T-helper 17 cell (primary cell): ENCODE data around the gene PRR18. TPM values are rescaled to one million over a fixed set of nuclear protein-coding genes. Genes with fewer than 3 reads are reported as not detected.
A peak's percentile ranks its signal among the peaks of the same experiment; 100 is the strongest.

ENCODE experiments used
- ATAC-seq: fragments of 150-1000 bp; cut with Tn5 transposase; 2 replicates; pipeline ENCODE4 v1.10.0; 2021; ENCODE audit warnings: mild to moderate bottlenecking, moderate library complexity
- DNase-seq, 3 donors: peaks; one replicate each; pipeline versions ENCODE4 v3.0.0 to v3.0.0-alpha.2; 2020 to 2021
- H3K9me3 ChIP-seq: one replicate; pipeline ENCODE4 v1.7.0; 2013; ENCODE audit warnings: low read length, mild to moderate bottlenecking; ENCODE audit not compliant: control insufficient read depth, poor library complexity, severe bottlenecking
- H3K27ac Mint-ChIP-seq: one replicate; pipeline ENCODE4 v1.8.0; 2022; ENCODE audit warnings: mild to moderate bottlenecking, moderate library complexity, mixed read lengths
- H3K27me3 Mint-ChIP-seq: one replicate; pipeline ENCODE4 v1.8.0; 2022; ENCODE audit warnings: mixed read lengths
- H3K36me3 Mint-ChIP-seq: one replicate; pipeline ENCODE4 v1.8.0; 2022; ENCODE audit warnings: low read depth, mixed read lengths
- H3K4me1 Mint-ChIP-seq: one replicate; pipeline ENCODE4 v1.8.0; 2022; ENCODE audit warnings: mild to moderate bottlenecking, mixed read lengths
- H3K4me3 Mint-ChIP-seq: one replicate; pipeline ENCODE4 v1.8.0; 2022; ENCODE audit warnings: mild to moderate bottlenecking, moderate library complexity, mixed read lengths
- total RNA-seq, 4 donors: library from RNA in 2 of 4; stranded (reverse) in 2 of 4; gene quantifications; one replicate each; pipeline ENCODE4 v1.2.3 and lab custom pipeline; 2022 to 2026

Gene PRR18
- total RNA-seq, 2 donors from 2014 or later = not detected

GRCh38 chr6:166286839-166287271 lies 21.3 kb downstream of the PRR18 start:
- no peak overlapping the region for H3K4me3 Mint-ChIP-seq
- no peak for DNase-seq

GRCh38 chr6:166285233-166285632 lies 23.0 kb downstream of the PRR18 start:
- Mint-ChIP-seq H3K27me3 (peaks cover 27% of the 10 kb centered on the region), H3K4me3 (no peak overlapping the region), H3K27ac (no peak overlapping the region), H3K4me1 (peaks cover 4% of the 10 kb centered on the region), H3K36me3 (no peaks in the 10 kb centered on the region)
- H3K9me3 ChIP-seq = no peaks in the 10 kb centered on the region
- DNase-seq = no peak
- no peak for ATAC-seq

More at GRCh38 chr6:166286839-166287271, 21.3 kb downstream of the PRR18 start:
- no peak overlapping the region for H3K27ac Mint-ChIP-seq
- H3K4me1 Mint-ChIP-seq = peaks cover 4% of the 10 kb centered on the region
- no peaks in the 10 kb centered on the region for H3K36me3 Mint-ChIP-seq
- H3K27me3 Mint-ChIP-seq = peaks cover 40% of the 10 kb centered on the region
- peak; percentile 46 for ATAC-seq
- H3K9me3 ChIP-seq = no peaks in the 10 kb centered on the region

DNA sequence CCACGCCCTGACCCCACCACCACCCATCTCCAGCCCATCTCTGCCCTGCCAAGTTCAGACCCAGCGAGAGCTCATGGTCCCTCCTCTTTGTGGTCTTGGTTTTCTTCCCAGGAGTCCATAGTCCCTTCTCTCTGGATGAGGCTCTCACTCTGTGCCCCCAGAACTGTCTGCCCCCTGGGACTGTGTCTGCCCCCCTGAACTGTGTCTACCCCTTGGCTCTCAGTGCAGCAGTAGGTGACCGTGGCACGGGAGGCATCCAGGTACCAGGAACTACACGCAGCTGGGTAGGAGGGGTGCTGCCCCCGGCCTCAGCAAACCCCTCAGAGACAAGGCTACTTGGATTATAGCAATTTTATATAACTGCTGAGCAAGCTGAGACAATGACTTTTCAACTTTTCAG lies 23.6 kb downstream of the PRR18 start:
- Mint-ChIP-seq H3K36me3 (no peaks in the 10 kb centered on the region), H3K27me3 (peaks cover 21% of the 10 kb centered on the region), H3K27ac (no peak overlapping the region), H3K4me1 (peaks cover 4% of the 10 kb centered on the region), H3K4me3 (no peak overlapping the region)
- H3K9me3 ChIP-seq = no peaks in the 10 kb centered on the region
- ATAC-seq (no peak), DNase-seq (no peak)

- no peaks in the 10 kb centered on the region for H3K9me3 ChIP-seq
- Mint-ChIP-seq H3K27me3 (peaks cover 16% of the 10 kb centered on the region), H3K27ac (no peak overlapping the region), H3K36me3 (no peaks in the 10 kb centered on the region), H3K4me1 (peaks cover 4% of the 10 kb centered on the region), H3K4me3 (no peak overlapping the region)
- DNase-seq (no peak), ATAC-seq (no peak)
Measured at GRCh38 chr6:166282394-166283032, 25.7 kb downstream of the PRR18 start.

DNA sequence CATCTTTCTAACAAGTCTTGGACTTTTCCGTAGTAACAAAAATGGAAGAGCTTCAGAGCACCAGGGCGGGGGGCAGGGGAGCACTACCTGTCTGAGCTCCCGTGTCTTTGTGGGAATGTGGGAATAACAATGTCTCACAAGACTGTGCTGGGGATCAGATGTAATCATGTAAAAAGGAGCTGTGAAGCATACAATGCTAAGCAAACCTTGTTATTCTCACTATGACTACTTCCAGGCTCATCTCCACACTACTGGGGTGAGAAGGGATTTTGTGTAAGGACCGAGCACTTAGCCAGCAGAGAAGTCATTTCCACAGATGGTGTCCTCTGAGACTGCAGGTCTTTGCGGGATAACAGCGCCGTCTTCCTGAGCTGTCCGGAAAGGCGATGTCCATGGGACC lies 27.1 kb downstream of the PRR18 start:
- ATAC-seq (no peak), DNase-seq (no peak)
- H3K4me1 Mint-ChIP-seq = no peaks in the 10 kb centered on the region
- H3K27me3 Mint-ChIP-seq = peaks cover 24% of the 10 kb centered on the region
- no peak overlapping the region for H3K27ac Mint-ChIP-seq
- no peak overlapping the region for H3K4me3 Mint-ChIP-seq
- no peaks in the 10 kb centered on the region for H3K9me3 ChIP-seq
- no peaks in the 10 kb centered on the region for H3K36me3 Mint-ChIP-seq

- H3K4me1 Mint-ChIP-seq = peaks cover 5% of the 10 kb centered on the region
- H3K27me3 Mint-ChIP-seq = peaks cover 23% of the 10 kb centered on the region
- DNase-seq = no peak
- no peak for ATAC-seq
- no peaks in the 10 kb centered on the region for H3K36me3 Mint-ChIP-seq
- no peak overlapping the region for H3K4me3 Mint-ChIP-seq
- H3K27ac Mint-ChIP-seq = no peak overlapping the region
- no peaks in the 10 kb centered on the region for H3K9me3 ChIP-seq
Measured at GRCh38 chr6:166279393-166279679, 28.9 kb downstream of the PRR18 start.

GRCh38 chr6:166278579-166279392 lies 29.4 kb downstream of the PRR18 start:
- H3K36me3 Mint-ChIP-seq = no peaks in the 10 kb centered on the region
- no peak overlapping the region for H3K27ac Mint-ChIP-seq
- ATAC-seq (no peak), DNase-seq (no peak)
- H3K4me1 Mint-ChIP-seq = peaks cover 5% of the 10 kb centered on the region
- H3K27me3 Mint-ChIP-seq = peaks cover 21% of the 10 kb centered on the region
- H3K9me3 ChIP-seq = no peaks in the 10 kb centered on the region
- H3K4me3 Mint-ChIP-seq = no peak overlapping the region

DNA sequence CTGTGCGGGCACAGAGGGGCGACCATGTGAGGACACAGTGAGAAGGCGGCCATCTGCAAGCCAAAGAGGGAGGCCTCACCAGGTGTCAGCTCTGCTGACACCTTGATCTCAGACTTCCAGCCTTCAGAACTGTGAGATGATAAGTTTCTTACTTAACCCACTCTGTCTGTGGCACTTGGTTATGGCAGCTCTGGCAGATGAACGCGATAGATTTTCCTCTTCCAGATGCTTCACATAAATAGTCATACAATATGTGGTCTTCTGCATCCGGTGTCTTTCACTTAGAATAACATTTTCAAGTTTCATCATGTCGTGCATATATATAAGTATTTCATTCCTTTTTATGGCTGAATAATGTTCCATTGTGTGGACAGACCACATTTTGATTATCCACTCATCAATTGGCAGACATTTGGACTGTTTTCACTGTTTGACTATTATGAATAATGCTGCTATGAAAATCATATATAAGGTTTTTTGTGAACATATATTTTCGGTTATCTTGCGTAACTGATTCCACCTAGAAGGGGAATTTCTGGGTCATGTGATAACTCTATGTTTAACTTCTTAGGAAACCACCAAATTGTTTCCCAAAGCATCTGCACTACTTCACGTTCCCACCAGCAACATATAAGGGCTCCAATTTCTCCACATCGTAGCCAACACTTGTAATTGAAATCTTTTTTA lies 30.2 kb downstream of the PRR18 start:
- no peak for DNase-seq
- Mint-ChIP-seq H3K4me3 (no peak overlapping the region), H3K4me1 (peaks cover 7% of the 10 kb centered on the region), H3K27ac (peak overlapping the region; percentile 80), H3K36me3 (no peaks in the 10 kb centered on the region), H3K27me3 (peaks cover 21% of the 10 kb centered on the region)
- no peak for ATAC-seq
- H3K9me3 ChIP-seq = no peaks in the 10 kb centered on the region

- ATAC-seq (no peak), DNase-seq (no peak)
- Mint-ChIP-seq H3K4me1 (peaks cover 7% of the 10 kb centered on the region), H3K4me3 (no peak overlapping the region), H3K36me3 (no peaks in the 10 kb centered on the region), H3K27me3 (peaks cover 21% of the 10 kb centered on the region), H3K27ac (no peak overlapping the region)
- H3K9me3 ChIP-seq = no peaks in the 10 kb centered on the region
Measured at GRCh38 chr6:166277018-166277417, 31.2 kb downstream of the PRR18 start.

DNA sequence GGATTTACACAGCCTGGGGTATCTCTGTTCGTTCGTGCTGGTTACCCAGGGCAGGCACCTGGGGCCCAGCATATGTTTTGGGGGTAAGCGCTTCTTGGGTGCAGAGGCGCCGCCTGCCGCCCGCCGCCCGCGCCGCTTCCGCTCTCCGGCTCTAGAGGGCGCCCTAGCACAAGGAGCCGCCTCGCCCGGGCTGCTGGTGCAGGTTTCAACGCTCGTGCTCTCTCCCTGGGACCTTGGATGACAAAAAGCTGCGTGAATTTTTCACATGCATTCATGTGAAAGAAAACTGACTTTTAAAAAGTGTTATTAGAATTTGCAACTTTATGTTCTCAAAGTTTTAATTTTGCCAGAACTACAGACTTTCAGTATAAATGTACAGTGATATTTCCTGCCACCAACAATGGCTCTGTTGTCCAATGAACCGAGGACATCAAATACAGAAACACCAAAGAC lies 32.5 kb downstream of the PRR18 start:
- Mint-ChIP-seq H3K27ac (peak overlapping the region; percentile 9), H3K4me3 (no peak overlapping the region), H3K27me3 (peaks cover 27% of the 10 kb centered on the region), H3K4me1 (peaks cover 7% of the 10 kb centered on the region), H3K36me3 (no peaks in the 10 kb centered on the region)
- ATAC-seq (peak; percentile 95), DNase-seq (peak; percentile 68 to 87 (median 73))
- H3K9me3 ChIP-seq = no peaks in the 10 kb centered on the region

DNA sequence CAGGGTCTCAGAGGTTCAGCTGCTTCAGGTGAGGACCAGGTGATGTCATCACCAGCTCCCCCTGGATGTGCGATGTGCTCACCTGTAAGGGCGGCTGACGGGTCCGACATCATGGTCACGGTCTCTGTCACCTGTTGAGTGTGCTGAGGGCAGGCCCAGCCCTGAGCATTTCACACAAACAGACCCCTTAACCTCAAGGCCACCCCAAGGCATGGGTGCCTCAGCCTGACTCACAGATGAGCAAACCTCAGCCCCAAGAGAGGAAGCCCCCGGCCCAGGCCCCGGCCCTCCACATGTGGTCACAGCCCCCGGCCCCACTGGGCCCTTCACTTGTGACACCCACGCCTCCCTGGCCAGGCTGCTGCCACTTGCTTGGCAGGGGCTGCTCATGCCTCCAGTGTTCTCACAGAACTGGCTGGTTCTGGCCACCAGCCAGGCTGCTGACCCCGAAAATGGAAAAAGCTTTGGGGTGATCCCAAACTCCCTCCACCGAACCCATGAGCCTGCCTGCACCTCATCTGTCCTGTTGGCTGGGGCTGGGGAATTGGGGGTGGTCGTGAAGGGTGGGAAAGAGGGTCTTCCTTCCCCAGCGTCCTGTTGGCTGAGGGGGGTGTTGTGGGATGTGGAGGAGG lies 33.3 kb downstream of the PRR18 start:
- no peak for ATAC-seq
- DNase-seq = no peak
- Mint-ChIP-seq H3K4me1 (peaks cover 7% of the 10 kb centered on the region), H3K27me3 (peaks cover 31% of the 10 kb centered on the region), H3K36me3 (no peaks in the 10 kb centered on the region), H3K27ac (no peak overlapping the region), H3K4me3 (no peak overlapping the region)
- no peaks in the 10 kb centered on the region for H3K9me3 ChIP-seq

DNA sequence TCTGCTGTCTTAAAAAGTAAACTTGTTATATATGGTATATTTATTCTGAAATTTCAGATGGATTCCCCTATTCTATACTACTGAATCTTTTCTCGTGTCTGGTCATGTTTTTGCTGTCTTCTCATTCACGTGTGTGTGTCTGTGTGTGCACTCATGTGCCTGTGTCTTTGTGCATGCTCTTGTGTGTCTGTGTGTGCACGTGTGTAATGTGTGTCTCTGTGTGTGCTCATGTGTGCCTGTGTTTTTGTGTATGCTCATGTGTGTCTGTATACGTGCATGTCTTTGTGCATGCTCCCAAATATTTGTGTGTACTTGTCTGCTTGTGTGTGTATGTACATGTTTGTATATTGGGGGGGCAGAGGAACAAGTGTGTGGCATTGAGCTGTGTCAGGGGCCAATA lies 34.0 kb downstream of the PRR18 start:
- peaks cover 38% of the 10 kb centered on the region for H3K27me3 Mint-ChIP-seq
- DNase-seq (no peak), ATAC-seq (no peak)
- H3K36me3 Mint-ChIP-seq = no peaks in the 10 kb centered on the region
- H3K9me3 ChIP-seq = no peaks in the 10 kb centered on the region
- peaks cover 8% of the 10 kb centered on the region for H3K4me1 Mint-ChIP-seq
- no peak overlapping the region for H3K27ac Mint-ChIP-seq
- no peak overlapping the region for H3K4me3 Mint-ChIP-seq

GRCh38 chr6:166271376-166271765 lies 36.8 kb downstream of the PRR18 start:
- ATAC-seq (no peak), DNase-seq (no peak)
- no peaks in the 10 kb centered on the region for H3K9me3 ChIP-seq
- H3K27ac Mint-ChIP-seq = no peak overlapping the region
- no peaks in the 10 kb centered on the region for H3K36me3 Mint-ChIP-seq
- peaks cover 9% of the 10 kb centered on the region for H3K4me1 Mint-ChIP-seq
- peaks cover 44% of the 10 kb centered on the region for H3K27me3 Mint-ChIP-seq
- H3K4me3 Mint-ChIP-seq = no peak overlapping the region
